Renal cortical epithelial cell (primary cell): ENCODE data around the gene NR4A2. TPM values are rescaled to one million over a fixed set of nuclear protein-coding genes. Genes with fewer than 3 reads are reported as not detected.

Source experiments
- DNase-seq: peaks from one replicate; pipeline ENCODE4 v3.0.0-alpha.2; 2011; ENCODE audit warnings: low read depth
- total RNA-seq: library from RNA; depleted of rRNA; stranded (reverse); fragments of >200 nt; gene quantifications from 2 replicates; pipeline ENCODE4 v1.2.3, GENCODE V29; 2014

NR4A2 gene
- total RNA-seq = 0.15 TPM in 1 of 2 replicates, not detected in the other

GRCh38 chr2:156332534-156333273 lies at the start of gene NR4A2:
TSS of gene NR4A2 (minus strand) at chr2:156332721. CDS start at chr2:156330186, 2,535 bp downstream.
- DNase-seq = peak; percentile 49

- peak; percentile 29 for DNase-seq
These were observed 47.7 kb upstream of the NR4A2 start for GRCh38 chr2:156380117-156380645.

DNA sequence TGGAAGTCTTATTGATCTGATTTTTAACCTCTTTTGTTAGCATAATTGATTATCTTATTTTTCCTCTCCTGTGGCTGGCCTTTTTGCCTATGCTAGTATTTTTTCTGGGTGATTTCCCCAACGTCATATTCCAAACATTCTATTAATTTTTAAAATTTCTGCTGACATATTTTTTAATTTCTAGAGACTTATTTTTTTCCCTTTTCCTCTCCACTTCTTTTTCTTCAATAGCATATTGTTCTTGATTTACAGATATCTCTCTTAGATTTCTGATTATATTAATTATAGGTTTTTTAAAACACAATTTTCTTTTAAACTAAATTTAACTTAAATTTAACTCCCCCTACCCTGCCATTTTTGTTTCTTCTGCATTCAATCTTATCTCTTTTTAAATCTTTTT lies 47.2 kb upstream of the NR4A2 start:
- DNase-seq = no peak

- no peak for DNase-seq
These were observed 46.5 kb upstream of the NR4A2 start for GRCh38 chr2:156379071-156379470.

GRCh38 chr2:156366753-156367152 lies 34.2 kb upstream of the NR4A2 start:
- no peak for DNase-seq

DNA sequence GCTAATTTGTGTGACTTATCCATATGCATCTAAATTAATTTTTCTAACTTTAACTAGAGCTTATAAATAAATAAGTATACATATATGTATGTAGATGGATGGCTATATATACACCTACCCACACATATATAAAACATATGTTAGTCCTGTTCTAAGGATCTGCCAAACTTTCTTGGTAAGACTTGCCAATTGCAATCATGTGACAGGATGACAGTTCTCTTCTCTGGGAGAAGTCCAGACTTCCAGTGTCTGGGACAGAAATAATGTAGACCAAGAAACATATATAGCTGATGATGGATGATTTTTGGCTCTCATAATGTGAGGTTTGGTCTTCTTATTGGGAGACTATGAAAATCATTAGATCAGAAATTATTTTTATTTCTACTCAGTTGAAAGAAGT lies 30.6 kb upstream of the NR4A2 start:
- DNase-seq = no peak

DNA sequence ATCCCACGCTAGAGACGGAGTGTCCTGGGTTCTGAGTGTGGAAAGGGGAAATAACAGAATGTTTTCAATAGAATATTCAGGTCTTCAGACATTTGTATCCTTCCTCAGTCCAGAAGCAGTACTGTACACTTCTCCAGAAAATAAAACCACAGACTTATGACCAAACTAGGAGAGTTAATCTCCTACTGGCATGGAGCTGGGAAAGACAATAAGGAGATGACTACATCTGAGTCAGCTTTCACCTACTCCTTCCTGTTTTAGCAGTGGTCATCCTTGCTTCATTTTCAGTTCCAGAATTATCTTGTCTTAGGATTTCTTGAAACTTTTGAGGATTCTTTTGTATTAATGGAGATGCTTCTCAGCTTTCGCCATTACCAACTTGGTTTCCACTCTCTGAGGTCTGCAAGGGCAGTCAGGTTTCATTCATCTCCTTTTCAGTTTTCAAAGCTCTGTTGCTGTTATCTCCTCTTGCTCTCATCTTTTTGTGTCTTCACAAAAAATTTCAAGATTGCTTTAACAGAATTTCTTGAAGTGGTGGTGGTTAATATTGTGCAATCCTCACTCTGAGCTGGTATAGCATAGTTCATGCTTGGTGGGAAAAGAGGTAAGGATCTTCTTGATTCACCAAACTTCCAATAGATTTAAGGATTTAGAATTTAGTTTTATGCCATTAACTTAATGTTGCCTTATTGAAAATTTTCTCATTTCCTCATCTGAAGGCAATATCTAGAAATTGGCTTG lies 23.7 kb upstream of the NR4A2 start:
- DNase-seq = peak; percentile 74

GRCh38 chr2:156352911-156353310 lies 20.4 kb upstream of the NR4A2 start:
- DNase-seq = no peak

GRCh38 chr2:156350374-156351142 lies 18.0 kb upstream of the NR4A2 start:
- no peak for DNase-seq

DNA sequence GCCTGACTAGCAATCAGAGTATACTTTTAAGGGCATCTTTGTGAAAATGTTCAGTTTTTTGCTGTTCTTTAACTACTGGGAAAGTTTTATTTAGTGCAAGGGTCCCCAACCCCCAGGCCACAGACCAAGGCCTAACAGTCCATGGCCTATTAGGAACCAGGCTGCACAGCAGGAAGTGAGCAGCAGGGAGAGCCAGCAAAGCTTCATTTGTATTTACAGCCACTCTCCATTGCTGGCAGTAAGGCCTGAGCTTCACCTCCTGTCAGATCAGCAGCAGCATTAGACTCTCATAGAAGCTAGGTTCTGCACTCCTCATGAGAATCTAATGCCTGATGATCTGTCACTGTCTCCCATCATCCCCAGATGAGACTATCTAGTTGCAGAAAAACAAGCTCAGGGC lies 17.1 kb upstream of the NR4A2 start:
- DNase-seq = no peak

DNA sequence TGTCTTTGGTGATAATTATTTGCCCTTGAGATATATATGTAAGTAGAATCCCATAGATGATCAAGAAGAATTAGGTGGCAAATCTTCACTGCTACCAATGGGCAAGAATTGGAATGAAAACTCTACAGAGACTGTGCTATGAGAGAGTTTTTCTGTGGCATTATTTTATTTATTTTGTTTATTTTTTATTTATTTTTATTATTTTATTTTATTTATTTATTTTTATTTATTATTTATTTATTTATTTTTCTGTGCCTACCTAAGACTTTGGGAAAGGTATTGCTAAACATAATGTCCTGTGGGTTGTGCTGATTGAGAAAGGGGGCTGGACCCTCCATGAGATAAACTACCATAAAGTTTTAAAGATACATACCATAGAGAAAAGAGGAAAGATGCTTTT lies 16.6 kb upstream of the NR4A2 start:
- DNase-seq = no peak

DNA sequence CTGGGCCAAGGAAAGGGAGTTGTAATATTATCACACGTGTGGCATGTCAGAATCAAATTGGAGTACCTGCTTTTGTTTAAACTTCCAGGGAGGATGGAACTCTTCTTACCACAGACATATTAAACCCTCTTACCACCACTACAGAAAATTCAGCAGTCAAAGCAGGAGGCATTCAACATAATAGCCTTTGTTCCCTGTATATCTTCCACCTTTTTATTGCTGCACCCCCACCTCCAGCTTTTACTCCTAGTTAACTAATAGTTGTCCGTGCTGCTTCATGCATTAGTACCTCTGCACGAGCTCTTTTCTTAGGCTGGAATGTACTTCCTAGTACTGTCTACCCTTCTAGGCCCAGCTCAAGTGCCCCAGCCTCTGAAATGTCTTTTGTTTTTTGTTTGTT lies 14.9 kb upstream of the NR4A2 start:
- no peak for DNase-seq

GRCh38 chr2:156346731-156347130 lies 14.2 kb upstream of the NR4A2 start:
- DNase-seq = no peak

DNA sequence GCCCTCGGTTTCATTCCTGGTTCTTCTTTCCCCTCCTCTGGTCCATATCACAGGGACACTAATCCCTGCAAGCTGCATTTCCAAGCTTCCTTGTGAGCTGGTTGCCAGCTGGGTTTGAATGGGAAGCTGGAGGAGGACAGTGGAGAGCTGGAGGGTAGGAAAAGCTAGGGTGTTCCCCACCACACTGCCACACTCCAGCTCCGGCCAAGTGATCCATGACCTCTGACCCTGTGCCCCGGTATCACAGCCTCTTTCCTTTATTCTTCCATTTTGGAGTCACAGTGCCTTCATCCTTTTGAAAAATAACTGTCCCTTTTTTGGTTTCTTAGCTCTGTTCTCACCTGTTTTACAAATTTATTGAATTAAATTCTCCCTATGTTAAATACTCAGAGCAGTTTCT lies 13.1 kb upstream of the NR4A2 start:
- DNase-seq = no peak

- no peak for DNase-seq
These were observed 11.4 kb upstream of the NR4A2 start for GRCh38 chr2:156343940-156344301.

DNA sequence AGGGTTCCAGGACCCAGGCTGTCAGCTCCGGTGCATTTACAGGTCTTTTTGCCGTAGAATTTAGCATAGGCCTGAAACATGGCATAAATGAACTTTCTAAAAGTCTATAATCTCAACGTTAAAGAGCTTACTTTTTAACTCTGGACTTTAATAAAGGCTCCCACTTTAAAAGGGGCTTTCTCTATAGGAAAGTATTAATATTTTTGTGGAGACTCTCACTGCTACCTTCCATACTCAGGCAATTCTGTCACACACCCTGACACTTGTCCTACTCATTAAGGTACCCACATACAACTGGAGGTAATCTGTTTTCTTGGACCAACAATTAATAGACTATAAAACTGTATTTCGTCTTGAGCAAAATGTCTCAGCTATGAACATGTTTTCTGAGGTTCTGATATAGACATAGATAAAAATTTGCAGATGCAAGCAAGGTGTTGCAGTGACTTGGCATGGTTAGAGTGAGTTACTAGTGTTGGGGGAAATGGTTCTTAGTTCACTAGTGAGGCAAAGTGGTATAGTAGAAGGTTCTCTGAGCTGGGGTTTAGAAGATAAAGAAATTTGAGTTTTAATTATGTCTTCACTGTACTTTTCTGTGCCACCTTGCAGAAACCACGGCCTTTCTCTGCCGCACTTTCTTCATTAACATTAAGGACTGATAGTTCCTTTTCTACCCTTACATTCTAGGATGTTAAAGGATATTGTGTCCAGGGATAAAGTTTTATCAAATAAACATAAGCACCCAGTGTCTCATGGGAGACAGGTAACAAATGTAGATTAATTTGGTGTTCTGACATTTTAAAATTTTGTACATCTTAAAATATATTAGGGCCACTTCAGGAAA lies 10.8 kb upstream of the NR4A2 start:
- no peak for DNase-seq

- DNase-seq = peak; percentile 68
These were observed 10.0 kb upstream of the NR4A2 start for GRCh38 chr2:156342254-156343095.

DNA sequence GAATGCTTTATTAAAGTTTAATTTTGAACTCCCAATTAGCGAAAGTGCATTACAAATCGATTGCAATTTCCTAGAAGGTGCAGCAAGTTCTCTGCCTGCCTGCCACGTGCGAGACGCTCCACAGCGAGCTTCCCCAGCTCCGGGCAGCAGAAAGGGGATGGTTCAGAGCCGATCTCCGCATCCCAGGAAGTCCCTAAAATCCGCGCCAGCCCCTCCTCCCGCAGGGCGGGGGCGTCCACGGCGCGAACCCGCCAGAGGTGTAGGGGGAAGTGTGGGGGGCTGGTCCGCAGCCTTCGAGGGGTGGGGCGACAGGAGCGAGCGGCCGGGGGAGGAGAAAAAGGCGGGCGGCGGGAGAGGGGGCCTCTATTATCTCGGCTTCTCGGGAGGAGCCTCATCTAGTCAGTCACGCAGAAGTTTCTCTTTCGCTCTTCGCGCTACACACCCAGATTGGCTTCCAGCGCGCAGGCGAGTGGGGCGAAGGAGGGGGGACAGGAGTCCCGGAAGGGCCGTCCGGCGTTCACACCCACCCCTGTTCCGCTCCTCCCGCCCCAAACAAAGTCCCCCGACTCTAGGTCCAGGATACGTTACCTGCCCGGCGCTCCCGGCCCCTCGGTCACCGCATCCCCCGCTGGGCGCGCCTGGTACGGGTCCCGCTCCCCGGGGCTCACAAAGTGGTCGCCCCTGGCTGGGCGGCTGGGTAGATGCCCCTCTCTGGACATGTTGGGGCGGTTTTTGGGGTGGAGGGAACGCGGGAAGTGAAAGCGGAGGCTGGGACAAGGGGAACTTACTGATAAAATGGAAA lies 9.1 kb upstream of the NR4A2 start:
- peak; percentile 75 for DNase-seq

DNA sequence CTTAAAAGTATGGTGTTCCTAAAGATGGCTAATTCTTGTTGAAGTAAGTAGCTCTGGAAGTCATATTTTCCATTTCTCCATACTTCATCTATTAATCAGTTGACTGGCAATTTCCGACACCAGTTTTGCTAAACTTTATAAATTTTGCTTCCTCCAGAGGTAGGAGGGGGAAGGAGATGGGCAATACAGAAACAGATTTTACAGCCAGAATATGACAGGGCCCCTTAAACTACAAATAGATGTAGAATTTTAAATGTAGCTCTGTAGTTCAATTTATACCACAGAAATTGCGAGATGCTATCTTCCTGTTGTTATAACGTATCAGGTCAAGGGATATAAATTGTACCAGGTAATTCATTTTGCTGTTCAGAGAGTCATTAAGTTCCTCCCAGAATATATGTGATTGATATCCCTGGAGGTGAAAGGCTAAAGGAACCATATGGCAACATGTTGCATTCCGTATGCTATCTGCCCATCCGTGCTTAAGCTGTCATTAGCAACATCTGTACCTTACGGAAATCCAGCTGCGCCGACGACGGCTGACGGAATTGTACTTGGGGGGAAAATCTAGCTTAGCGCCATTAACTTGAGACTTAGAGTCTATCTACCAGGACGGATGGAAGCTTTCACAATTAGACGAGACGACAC lies 8.4 kb upstream of the NR4A2 start:
- no peak for DNase-seq
